GM18498 (cell line): ENCODE data around the gene KCNG2.

Source experiments
- ATAC-seq: cut with Tn5 transposase; IDR thresholded peaks from one replicate; pipeline ENCODE4 v1.9.1; 2021; ENCODE audit warnings: mild to moderate bottlenecking, moderate library complexity; ENCODE audit not compliant: unreplicated experiment

Gene KCNG2

GRCh38 chr18:79798346-79798998 is 734 bp downstream of the KCNG2 start:
- ATAC-seq: no peak

DNA sequence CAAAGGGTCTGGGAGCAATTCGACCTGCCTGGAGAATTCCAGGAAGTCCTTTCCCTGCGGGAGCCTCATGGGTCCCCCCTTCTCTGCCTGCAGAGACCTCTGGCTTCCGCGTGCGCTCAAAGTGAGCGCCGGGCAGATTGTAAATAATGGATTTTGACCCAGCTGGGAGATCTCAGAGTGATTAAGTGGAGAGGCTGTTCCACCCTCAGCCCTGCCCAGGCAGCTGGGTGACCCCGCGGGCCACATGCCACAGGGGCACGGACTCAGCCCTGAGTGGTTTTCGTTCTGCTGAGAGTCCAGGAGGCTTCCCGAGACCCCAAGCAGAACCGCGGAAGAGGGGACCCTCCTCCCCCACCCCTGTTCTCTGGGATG is 1.2 kb downstream of the KCNG2 start:
- ATAC-seq: no peak

DNA sequence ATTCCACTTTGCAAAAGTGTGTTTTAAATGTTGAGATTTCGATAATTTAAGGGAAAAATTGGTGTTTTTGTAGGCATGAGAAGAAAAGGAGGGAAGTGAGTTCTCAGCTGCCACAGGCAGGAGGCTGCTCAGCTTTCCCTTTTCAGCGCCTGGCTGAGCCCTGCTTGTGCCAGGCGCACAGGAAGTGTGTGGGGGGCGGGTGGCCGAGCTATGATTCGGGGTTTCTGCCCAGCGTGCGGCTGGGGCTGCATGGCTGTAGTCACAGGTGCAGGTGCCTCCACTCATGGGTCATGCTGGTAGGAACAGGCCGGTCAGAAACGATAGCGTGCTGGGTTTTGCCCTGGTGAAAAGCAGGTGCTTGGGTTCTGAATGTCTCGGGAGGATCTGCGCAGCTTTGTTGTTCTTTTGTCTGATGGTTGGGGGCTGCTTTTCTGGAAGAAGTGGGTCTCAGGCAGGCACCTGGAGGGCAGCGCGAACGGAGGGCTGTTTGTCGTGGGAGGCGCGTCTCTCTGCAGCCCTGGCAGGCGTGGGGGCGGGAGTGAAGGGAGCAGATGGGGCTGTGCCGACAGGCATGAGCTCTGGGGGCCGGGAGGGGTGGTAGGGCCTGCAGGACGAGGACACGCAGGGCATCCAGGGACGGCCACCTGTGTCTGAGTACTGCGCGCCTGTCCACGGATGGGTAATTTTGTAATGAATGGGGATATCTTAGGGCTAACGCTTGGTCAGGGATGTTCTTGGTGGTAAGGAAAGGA is 2.1 kb downstream of the KCNG2 start:
- no peak for ATAC-seq

DNA sequence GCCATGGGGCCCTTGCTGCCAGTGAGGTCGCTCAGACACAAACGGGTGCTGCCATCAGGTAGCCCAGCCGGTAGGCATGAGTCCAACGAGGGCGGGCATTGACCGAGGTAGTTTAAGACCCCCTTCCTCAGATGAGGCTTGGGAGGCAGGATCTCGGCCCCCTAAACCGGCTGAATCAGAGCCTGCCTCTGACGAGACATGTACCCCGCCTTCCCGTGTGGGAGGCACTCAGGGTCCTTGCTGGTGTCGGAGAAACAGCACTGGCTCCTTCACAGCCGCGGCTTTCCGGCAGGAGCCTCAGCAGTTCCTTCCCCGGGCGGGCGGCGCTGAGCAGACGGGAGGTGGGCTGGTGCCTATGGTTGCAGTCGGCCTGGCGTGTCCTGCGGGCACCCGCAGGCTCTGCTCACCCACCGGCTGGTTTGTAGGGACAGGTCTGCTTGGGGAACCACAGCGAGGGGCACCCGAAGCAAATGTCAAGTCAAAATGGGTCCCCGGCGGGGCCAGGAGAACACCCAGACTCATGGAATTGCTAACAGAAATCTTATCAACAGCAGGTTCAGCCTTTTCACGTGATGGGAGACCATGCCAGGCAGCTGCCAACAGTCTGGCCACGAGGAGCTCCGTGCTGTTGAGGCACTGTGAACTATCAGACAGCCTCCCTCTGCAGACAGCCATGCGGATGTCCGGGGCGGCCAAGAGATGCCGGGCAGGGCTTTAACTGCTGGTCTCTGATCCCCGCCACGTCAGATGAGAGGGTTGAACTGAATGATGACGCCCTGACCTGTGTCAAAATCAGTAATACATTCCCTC is 2.8 kb downstream of the KCNG2 start:
- ATAC-seq: no peak

DNA sequence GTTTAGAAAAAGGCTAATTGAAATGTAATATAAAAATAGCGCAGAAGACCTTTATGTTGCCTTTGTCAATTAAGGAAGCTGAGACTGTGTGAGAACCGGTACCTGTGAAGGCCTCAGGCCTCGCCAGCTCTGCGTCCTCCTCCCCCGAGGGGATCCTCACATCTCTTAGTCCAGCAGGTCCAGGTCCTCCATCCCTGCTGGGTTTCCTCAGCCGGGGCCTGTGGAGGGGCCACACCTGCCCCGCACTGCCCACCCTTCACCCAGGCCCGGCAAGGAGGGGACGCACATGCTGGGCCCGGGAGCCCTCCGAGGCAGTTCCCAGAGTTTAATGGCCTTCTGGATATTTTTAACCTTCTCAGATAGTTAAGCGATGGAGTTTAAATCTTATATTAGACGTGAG is 3.5 kb downstream of the KCNG2 start:
- ATAC-seq: no peak

GRCh38 chr18:79801641-79802040 is 3.9 kb downstream of the KCNG2 start:
- ATAC-seq: no peak

DNA sequence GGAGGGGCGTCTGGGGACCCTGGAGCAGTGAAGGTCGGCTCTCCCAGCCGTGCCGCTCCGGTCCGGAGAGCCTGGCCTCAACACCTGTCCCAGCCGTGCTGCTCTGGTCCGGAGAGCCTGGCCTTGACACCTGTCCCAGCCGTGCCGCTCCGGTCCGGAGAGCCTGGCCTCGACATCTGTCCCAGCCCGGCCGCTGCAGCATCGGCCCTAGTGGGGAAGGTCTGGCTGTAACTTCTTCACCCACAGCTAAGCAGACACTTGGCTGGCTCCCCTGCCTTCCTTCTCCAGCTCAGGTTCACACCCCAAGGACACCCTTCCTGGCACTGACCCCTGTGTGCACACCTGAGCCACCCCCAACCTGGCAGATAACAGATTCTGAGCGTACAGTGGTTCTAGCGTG is 4.6 kb downstream of the KCNG2 start:
- ATAC-seq: no peak

DNA sequence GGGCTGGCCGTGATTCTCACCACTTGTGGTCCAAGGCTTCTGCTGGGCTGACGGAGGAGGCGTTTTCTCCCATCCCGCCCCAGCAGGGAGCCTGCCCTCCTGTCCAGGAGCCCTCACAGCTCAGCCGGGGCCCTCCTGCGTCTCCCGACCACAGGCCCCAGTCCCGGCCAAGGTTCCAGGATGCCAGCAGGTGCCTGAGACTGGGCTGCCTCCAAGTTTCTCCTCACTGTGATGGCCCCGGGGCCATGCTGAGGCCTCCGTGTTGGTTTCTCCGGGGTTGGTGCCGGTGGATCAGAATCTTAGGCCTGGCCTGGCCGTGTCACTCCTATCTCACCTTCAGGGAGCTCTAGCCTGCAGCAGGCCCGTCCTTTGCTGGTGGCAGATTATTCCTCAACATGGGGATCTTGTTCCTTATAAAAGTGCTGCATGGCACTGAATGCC is 5.9 kb downstream of the KCNG2 start:
- no peak for ATAC-seq

- no peak for ATAC-seq
These were observed 6.5 kb downstream of the KCNG2 start for GRCh38 chr18:79804130-79804787.

- no peak for ATAC-seq
These were observed 7.6 kb downstream of the KCNG2 start for GRCh38 chr18:79805211-79805887.

DNA sequence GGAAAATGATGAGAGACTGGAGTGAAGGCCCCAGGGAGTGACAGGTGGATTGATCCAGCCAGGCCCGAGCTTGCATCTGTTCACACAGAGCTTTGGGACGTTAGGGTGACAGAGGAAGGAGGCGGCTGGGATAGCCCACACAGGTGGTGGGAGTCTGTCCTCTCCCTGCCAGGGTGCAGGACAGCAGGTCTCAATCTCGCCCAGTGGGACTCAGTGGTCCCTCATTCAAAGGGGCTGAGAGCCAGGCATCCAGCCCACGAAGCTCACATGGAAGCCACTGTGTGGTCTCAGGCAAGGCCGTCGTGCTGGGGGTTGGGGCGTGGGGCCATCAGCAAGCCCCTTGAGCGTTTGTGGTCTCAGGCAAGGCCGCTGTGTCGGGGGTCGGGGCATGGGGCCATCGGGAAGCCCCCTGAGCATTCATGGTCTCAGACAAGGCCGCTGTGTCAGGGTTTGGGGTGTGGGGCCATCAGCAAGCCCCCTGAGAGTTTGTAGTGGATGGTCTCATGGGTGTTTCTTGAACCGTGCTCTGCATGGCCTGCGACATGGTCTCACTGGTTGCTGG is 8.3 kb downstream of the KCNG2 start:
- no peak for ATAC-seq

- ATAC-seq: no peak
These were observed 9.5 kb downstream of the KCNG2 start for GRCh38 chr18:79806976-79807841.

DNA sequence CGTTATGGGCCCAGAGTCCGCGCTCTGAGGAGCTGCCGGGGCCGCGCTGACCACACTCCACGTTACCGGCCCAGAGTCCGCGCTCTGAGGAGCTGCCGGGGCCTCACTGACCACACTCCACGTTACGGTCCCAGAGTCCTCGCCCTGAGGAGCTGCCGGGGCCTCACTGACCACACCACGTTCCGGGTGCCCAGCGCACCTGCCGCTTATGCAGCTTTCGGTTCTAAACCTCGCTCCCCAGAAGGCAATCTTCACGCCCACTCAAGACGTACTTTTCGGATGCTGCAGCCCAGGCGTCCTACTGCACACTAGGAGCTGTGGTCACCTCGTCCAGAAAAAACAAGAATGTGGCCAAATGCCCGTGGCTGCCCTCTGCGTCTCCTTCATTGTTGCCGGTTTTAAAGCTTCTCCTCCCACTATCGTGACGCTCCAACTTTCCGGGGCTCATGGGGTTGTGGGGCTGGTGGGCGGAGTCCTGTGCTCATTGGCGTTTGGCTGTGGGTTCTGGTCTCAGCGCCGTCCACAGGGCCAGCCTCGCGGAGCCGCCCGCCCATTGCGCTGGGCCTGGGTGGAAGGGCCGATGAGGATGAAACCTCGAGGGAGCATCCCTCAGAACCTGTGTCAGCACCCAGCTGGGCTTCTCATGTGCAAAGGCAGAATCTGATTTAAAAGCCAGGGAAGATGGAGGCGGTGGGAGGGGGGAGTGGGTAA is 11.9 kb downstream of the KCNG2 start:
- no peak for ATAC-seq

DNA sequence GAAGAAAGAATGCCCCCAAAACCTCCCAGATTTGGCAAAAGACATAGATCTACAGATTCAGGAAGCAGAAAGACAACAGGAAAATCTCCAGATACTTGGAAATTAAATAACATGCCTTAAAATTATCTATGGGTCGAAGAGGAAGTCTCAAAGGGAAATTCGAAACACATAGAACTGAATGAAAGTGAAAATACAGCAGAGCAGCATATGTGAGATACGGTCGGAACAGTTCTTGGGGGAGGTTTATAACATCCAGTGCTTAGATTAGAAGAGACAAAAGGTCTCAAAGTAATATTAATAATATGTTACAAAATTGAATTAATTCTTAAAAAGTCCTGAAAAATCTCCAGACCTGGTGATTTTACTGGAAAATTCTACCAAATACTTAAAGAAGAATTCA is 14.3 kb downstream of the KCNG2 start:
- ATAC-seq: no peak

GRCh38 chr18:79814373-79814772 is 16.6 kb downstream of the KCNG2 start:
- ATAC-seq: no peak

GRCh38 chr18:79815657-79816056 is 17.9 kb downstream of the KCNG2 start:
- no peak for ATAC-seq

GRCh38 chr18:79816092-79816491 is 18.4 kb downstream of the KCNG2 start:
- ATAC-seq: no peak

GRCh38 chr18:79816981-79817606 is 19.4 kb downstream of the KCNG2 start:
- no peak for ATAC-seq
